ENCODE data around the gene TSHZ3.

TSHZ3 gene

DNA sequence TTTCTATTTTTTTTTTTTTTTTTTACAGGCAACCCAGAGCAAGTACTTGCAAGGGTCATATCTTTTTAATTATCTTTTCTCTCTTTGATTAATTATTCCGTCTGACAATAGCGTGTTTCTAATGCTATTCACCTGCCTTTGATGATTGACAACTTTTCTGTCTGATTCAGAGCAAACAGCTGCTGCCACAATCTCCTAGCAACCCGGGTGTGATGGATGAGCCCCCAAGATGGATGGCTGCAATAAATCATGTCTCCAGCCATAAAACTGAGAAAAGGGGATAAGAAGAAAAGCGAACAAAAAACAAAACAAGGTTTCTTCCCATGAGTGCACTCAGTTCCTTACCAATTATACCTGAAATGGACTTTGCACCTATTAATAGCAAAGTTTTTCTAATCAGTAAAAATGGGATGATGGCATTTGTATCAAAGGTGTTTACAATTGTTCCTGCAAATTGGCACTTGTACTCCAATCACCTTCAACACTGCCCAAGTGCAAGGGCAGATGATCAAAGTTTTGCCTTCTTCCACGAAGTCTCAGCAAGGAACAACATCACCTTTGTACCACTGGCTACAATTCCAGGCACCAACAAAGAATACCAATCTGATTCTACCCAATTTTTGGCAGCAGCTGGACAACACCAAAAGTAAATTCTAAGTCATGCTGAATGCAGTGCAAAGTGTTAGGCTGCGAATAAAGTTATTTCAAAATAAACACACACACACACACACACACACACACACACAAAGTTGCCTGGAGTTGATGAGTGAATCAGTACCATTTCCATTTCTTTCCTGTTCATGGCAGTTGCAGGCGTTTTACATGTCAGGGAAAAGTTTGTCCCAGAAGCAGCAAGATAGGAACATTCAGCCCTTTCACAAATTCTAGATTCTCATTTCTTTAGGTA is 12.0 kb downstream of the TSHZ3 start:
- DNase-seq (ENCODE audit: low read depth in 2 of 2, low spot score in 1 of 2): no peak

GRCh38 chr19:31335716-31336115 is 13.5 kb downstream of the TSHZ3 start:
- DNase-seq (ENCODE audit: low read depth in 2 of 2, low spot score in 1 of 2): no peak

- no peak for DNase-seq (ENCODE audit: low read depth in 2 of 2, low spot score in 1 of 2)
Observed at GRCh38 chr19:31334849-31335624, 14.2 kb downstream of the TSHZ3 start.

GRCh38 chr19:31334101-31334848 is 15.0 kb downstream of the TSHZ3 start:
- DNase-seq (ENCODE audit: low read depth in 2 of 2, low spot score in 1 of 2): no peak

DNA sequence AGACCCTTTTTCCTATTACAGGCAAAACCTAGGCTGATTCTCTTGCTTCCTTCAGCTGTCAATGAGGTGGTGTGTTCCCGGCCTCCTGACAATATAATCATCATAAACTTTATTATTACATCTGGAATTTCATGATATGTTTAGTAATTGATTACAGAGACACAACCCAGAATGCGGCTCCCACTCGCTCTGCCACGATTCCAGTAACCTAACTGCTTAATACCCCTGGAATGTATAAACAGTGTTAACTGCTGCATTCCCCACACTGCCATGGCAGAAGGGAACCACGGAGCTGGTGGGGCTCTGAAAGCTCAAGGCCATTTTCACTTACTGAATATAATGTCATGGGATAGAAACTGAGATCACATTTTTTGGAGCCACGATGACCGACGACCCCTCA is 17.1 kb downstream of the TSHZ3 start:
- DNase-seq (ENCODE audit: low read depth in 2 of 2, low spot score in 1 of 2): no peak

- DNase-seq (ENCODE audit: low read depth in 2 of 2, low spot score in 1 of 2): no peak
Observed at GRCh38 chr19:31331536-31331935, 17.7 kb downstream of the TSHZ3 start.

- DNase-seq (ENCODE audit: low read depth in 2 of 2, low spot score in 1 of 2): no peak
Observed at GRCh38 chr19:31330761-31331160, 18.5 kb downstream of the TSHZ3 start.

- DNase-seq (ENCODE audit: low read depth in 2 of 2, low spot score in 1 of 2): no peak
Observed at GRCh38 chr19:31330237-31330636, 19.0 kb downstream of the TSHZ3 start.

DNA sequence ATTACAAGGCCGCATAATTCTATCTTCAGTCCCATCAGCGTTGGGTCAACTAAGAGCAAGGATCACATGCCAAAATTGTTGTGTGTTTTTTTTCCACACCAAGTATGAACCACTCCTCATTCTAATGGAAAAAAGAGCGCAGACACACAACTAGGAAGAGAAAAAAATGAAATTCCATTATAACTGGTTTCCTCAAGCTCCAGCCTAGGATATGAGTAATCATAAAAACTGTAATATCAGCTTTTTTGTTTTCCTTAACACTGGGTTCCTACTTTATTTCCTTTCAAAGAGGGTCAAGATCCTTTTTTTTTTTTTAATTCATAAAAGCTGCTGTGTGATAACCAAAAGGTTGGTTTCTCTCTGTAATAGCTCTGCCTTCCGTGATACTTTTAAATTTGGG is 19.4 kb downstream of the TSHZ3 start:
- no peak for DNase-seq (ENCODE audit: low read depth in 2 of 2, low spot score in 1 of 2)

DNA sequence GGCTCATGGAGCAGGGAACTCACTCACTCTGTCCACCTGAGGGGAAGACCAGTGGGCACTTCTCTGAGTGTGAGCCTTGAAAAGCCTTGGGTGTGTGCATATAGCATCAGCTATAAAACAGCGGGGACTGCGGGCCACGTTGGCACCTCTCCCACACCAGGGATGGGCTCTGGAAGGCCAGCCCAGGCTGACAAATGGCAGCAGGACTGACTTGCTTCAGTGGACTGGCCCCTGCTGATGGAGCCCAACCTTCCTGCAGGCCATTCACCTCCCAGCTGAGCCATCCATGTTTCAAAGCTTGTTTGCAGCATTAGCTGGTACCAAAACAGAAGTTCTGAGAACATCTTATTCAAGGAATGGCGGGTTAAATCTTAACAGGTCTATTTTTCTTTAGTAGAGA is 21.0 kb downstream of the TSHZ3 start:
- no peak for DNase-seq (ENCODE audit: low read depth in 2 of 2, low spot score in 1 of 2)

GRCh38 chr19:31326329-31327028 is 22.8 kb downstream of the TSHZ3 start:
- DNase-seq (ENCODE audit: low read depth in 2 of 2, low spot score in 1 of 2): no peak

- no peak for DNase-seq (ENCODE audit: low read depth in 2 of 2, low spot score in 1 of 2)
Observed at GRCh38 chr19:31325342-31325741, 23.9 kb downstream of the TSHZ3 start.

GRCh38 chr19:31319465-31319864 is 29.8 kb downstream of the TSHZ3 start:
- DNase-seq (ENCODE audit: low read depth in 2 of 2, low spot score in 1 of 2): no peak

DNA sequence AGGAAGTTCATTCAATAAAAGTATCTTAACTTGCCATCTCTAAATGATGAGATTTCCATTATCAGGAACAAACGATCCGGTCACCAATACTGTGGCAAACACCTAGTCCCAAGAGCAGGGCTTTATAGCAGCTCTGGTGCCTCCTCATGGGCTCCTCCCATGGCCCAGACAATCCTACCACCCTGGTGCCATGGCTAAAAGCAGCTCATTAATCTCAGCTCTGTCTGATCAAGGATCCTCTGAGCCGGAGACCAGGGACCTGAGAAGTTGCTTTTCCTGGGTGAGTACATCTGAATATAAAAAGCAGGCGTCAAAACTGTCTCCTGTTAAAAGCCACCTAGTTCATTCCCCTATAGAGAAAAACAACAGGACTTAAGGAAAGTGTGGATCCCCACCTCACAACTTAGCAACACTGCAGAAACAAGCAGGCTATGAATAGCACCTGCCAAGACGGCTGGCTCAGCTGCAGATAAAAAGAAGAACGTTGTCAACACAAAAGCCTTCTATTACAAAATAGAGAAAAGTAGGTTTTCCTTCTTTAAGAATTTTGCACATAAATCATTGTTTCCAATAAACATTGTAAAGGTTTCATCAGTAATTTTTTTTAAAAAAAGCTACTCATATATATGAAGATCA is 30.3 kb downstream of the TSHZ3 start:
- DNase-seq (ENCODE audit: low read depth in 2 of 2, low spot score in 1 of 2): no peak

- DNase-seq (ENCODE audit: low read depth in 2 of 2, low spot score in 1 of 2): no peak
Observed at GRCh38 chr19:31317570-31317969, 31.7 kb downstream of the TSHZ3 start.

DNA sequence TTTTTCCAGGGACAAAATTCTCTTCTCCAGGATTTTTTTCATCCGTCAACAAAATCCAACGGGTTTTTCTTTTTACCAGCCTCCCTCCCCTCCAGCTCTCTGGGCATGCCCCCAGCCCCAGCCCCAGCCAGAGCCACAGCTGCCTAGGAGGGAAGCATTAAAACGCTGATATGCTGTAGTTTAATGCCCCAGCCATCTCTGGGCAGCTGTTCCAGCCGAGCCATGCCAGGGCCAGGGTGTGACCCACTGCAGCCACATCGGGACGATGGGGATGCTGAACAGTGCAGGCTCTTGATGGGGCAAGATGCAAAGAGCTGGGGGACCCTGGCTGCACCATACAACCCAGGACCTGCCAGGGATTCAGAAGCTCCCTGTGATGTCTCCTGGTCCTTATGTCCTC is 32.1 kb downstream of the TSHZ3 start:
- DNase-seq (ENCODE audit: low read depth in 2 of 2, low spot score in 1 of 2): no peak

DNA sequence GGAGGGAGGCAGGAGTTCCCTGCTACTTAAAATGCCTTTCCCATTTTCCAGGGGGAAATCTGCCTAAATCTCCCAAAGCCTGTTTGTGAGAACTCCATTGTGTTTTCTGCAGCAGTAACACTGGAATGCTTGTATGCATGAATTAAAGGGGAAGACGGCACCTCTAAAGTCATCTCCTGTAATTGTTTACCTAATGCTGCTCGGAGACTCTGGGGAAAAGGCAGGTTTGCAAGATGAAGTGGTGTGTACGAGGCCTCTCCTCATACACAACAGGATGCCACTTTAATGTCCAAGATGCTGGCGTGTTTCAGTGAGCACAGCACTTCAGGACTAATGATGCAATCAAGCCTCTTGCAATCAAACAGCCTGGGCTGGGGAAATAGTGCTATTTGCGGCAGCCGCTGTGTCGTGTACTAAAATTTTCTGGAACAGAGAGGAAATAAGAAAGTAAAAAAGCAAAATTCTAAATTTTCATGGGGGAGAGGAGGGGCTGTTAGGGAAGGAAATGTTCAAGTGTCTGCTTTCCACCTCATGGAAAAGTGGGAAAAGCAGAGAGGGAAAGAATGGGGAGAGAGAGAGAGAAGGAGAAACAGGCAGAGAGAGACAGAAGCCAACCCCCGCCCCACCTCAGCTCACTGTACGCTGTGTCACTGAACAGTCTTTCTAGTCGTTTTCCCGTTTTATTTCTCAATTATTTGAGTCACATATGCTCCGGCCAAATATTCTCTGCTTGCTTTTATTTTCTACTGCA is 32.9 kb downstream of the TSHZ3 start:
- no peak for DNase-seq (ENCODE audit: low read depth in 2 of 2, low spot score in 1 of 2)

- no peak for DNase-seq (ENCODE audit: low read depth in 2 of 2, low spot score in 1 of 2)
Observed at GRCh38 chr19:31315652-31316051, 33.6 kb downstream of the TSHZ3 start.

GRCh38 chr19:31314849-31315629 is 34.2 kb downstream of the TSHZ3 start:
- DNase-seq (ENCODE audit: low read depth in 2 of 2, low spot score in 1 of 2): no peak

Measured in stimulated activated CD8-positive, alpha-beta memory T cell treated with anti-CD3 and anti-CD28 coated beads, Interleukin-4, amount 100 ng/mL, for 4 hours (primary cell).